Testis (tissue), 2 donors: Measurements from ENCODE around the gene EML4.

Experiments
- POLR2A ChIP-seq: fragments of 450-650 bp; IDR thresholded peaks from one replicate; pipeline ENCODE4 v1.6.1; 2017; ENCODE audit warnings: antibody characterized with exemption, mild to moderate bottlenecking, moderate library complexity
- TF ChIP-seq, protein P1 (sequence below), 3 experiments: fragments of 450-650 bp in 2 of 3; fragments of 200-600 bp in 1 of 3; sonication (generic) in 1 of 3; IDR thresholded peaks; one replicate each; pipeline ENCODE4 v1.5.1; 2016 to 2019; ENCODE audit warnings: antibody characterized with exemption in 3 of 3, mild to moderate bottlenecking in 2 of 3, moderate library complexity in 1 of 3

DNA sequence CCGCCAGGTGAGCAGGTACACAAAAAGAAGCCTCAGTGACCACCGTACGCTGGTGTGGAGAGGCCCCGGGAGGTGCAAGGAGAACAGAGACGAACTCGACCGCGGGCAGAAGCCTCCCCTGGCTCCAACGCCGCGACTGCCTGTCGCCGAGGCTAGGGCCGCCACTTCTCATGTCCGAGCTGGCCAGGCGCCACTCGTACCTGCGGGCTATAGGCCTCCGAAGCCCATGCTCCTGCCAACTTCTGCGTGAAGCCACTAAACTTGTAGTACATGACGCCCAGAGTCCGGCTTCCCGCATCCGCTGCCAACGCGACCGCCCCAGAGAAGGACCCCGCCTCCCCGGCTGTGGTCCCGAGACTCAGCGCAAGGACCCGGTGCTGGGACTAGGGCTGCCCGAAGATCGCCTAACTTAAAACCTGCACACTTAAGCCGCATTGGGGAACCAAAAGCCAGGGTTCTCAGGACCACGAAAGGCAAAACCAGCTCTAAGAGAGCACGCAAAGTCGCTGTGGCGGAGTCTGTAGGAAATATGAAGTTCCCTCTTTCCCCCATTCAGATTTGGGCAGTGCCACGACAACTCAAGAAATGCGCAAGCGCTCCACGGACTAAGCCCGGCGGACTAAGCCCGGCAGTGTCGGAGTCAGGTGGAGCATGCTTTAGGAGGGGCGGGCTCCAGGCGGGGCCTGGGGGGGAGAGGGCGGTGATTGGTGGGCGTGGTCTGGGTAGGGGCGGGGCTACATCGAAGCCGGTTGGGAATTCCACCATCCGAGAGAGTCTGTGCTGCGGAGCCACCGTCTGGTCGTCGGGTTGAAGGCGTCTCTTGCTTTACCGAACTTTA lies 192.0 kb downstream of the EML4 start, which contains the start of gene COX7A2L:
- TF ChIP-seq POLR2A: no peak
- TF ChIP-seq, protein P1, sequence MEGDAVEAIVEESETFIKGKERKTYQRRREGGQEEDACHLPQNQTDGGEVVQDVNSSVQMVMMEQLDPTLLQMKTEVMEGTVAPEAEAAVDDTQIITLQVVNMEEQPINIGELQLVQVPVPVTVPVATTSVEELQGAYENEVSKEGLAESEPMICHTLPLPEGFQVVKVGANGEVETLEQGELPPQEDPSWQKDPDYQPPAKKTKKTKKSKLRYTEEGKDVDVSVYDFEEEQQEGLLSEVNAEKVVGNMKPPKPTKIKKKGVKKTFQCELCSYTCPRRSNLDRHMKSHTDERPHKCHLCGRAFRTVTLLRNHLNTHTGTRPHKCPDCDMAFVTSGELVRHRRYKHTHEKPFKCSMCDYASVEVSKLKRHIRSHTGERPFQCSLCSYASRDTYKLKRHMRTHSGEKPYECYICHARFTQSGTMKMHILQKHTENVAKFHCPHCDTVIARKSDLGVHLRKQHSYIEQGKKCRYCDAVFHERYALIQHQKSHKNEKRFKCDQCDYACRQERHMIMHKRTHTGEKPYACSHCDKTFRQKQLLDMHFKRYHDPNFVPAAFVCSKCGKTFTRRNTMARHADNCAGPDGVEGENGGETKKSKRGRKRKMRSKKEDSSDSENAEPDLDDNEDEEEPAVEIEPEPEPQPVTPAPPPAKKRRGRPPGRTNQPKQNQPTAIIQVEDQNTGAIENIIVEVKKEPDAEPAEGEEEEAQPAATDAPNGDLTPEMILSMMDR (IDR thresholded peaks at IDR 0.05): peak in 1 of 3 experiments; percentile 16
